ENCODE measurements around the gene TNRC6B.

TNRC6B gene

DNA sequence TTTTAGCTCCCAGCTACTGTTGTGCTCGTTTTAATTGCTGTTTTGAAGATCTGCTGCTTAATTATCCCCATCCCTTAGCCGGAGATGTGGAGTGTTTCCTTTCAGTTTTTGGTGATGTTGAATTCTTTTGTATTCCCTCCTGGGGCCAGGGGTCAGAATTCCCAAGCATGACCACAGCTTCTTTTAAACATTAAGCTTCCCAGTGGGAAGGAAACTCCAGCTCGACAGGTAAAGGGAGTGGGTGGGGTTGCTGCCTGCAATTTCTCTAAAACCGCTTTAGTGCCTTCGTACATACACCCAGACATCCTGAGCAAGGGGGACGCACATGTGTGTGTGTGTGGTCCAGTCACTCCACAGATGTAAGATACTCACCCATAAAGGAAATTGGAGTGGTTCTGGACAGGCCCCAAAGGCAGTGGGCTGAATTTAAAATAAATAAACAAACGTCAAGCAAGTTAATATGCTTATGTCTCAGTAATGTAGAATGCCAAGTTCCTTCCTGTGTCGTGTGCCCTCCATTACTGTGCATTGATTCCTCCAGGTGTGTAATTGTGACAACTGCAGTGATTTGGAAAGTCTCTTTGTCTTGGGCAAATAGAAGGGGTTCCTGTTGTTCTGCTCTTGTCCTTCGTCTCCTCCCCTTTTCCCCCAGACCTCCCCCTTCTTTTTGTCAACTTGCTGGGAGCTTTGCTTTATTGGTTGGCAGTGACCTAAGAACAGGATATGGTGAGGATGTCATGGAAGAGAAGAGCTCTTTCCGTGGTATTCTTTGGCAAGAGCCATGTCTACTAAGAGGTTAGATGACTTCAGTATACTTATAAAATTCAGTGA, 149.4 kb downstream of the TNRC6B start:
- TF ChIP-seq POLR2A (IDR thresholded peaks at IDR 0.05; ENCODE audit: low read depth, low read length) (no peak), POU2F2 (IDR thresholded peaks at IDR 0.05; ENCODE audit: low read depth, low read length) (no peak), TAF1 (IDR thresholded peaks at IDR 0.05; ENCODE audit: low read depth, low read length) (no peak), POLR2AphosphoS5 (IDR thresholded peaks at IDR 0.05; ENCODE audit: low read depth, low read length) (no peak), PAX5 (IDR thresholded peaks at IDR 0.05; ENCODE audit: insufficient read depth, low read length, severe bottlenecking) (no peak), SPI1 (IDR thresholded peaks at IDR 0.05; ENCODE audit: low read depth, low read length) (no peak)

DNA sequence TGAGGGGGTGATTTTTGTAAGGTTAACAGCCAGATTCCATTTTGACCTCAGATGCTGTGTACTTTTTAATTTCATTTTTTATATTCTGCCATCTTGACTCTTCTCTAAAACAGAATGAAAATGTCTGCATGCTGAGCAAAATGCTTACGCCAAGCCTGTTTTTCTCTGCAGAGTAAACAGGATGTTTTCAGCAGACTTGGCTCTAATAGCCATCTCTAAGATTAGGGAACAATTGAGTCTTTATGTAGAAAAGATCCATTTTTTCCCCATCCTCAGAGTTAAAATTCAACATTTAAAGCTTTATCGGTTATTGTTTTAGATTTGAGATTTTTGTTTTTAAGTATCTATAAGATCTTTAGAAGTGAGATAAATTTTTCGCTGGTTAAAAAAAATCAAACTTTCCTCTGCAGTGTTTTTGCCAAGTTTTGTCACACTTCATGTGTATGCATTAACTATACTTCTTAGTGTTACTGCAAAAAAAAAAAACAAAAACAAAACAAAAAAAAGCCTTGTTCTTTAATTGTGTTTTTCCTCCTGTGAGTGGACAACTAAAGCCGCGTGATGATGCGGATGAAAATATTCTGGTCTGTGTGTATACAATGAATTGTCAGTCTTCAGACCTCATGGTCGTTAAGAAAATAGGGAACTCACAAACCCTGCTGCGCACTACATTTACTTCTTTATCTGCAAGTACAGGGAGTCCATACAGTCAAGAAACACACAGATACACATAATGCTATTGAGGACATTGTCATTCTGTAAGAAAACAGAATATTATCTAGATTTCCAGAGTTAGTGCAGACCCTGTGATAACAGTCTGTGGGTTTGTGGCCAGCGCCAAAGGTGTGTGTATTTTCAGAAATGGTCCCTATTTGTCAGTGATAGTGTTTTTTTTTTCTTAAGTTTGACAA, 151.1 kb downstream of the TNRC6B start:
- DNase-seq (ENCODE audit: insufficient read length, low spot score), result no peak
- no peak for FAIRE-seq
- TF ChIP-seq TAF1 (IDR thresholded peaks at IDR 0.05; ENCODE audit: low read depth, low read length), result no peak
- TF ChIP-seq POLR2AphosphoS5 (IDR thresholded peaks at IDR 0.05; ENCODE audit: low read depth, low read length), result no peak
- no peak for TF ChIP-seq PAX5 (IDR thresholded peaks at IDR 0.05; ENCODE audit: insufficient read depth, low read length, severe bottlenecking)
- TF ChIP-seq POLR2A (IDR thresholded peaks at IDR 0.05; ENCODE audit: low read depth, low read length), result no peak
- no peak for TF ChIP-seq POU2F2 (IDR thresholded peaks at IDR 0.05; ENCODE audit: low read depth, low read length)

More for the DNA sequence above, 149.4 kb downstream of the TNRC6B start:
- FAIRE-seq (no peak), DNase-seq (ENCODE audit: insufficient read length, low spot score) (no peak)

DNA sequence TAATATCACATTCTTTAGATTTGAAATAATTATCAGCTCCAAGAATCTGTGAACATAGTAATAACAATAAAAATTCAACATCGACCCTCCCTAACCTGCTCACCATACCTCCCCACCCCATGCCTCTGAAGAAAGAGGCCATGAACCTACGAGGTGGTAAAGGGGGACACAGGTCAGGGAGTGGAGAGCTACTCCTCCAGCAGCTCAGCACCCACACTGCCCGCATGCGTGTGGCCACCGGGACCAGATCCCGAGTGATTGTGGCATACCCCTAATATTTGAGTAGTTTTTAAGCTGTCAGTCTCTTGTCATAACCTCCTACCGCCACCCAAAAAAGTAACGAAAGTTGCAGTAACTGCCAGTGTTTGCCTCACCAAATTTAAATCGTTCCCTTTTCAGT, 151.7 kb downstream of the TNRC6B start:
- DNase-seq (ENCODE audit: insufficient read length, low spot score) (no peak), FAIRE-seq (no peak)
- no peak for TF ChIP-seq POLR2AphosphoS5 (IDR thresholded peaks at IDR 0.05; ENCODE audit: low read depth, low read length)
- TF ChIP-seq SPI1 (IDR thresholded peaks at IDR 0.05; ENCODE audit: low read depth, low read length), result no peak
- TF ChIP-seq PAX5 (IDR thresholded peaks at IDR 0.05; ENCODE audit: insufficient read depth, low read length, severe bottlenecking), result no peak
- no peak for TF ChIP-seq TAF1 (IDR thresholded peaks at IDR 0.05; ENCODE audit: low read depth, low read length)
- no peak for TF ChIP-seq POLR2A (IDR thresholded peaks at IDR 0.05; ENCODE audit: low read depth, low read length)
- no peak for TF ChIP-seq POU2F2 (IDR thresholded peaks at IDR 0.05; ENCODE audit: low read depth, low read length)

DNA sequence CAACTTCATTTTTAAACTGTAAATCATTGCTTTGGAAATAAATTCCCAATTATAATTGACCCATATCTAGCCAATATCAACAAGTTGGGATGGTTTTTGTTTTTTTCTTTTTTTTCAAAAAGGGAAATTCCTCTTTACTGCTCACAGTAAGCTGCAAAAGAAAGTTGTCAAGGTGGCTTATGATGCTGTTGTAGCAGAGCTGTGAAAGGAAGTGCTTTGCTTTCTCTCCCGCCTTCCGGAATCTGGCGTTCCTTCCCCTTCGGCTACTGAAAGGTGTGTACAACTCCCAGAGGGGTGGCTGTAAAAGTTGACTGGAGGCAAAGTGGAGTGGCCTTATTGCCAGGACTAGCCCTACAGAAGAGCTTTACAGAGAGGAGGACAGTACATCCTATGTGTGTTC, 152.4 kb downstream of the TNRC6B start:
- no peak for FAIRE-seq
- TF ChIP-seq TAF1 (IDR thresholded peaks at IDR 0.05; ENCODE audit: low read depth, low read length) (no peak), POLR2A (IDR thresholded peaks at IDR 0.05; ENCODE audit: low read depth, low read length) (no peak), SPI1 (IDR thresholded peaks at IDR 0.05; ENCODE audit: low read depth, low read length) (no peak), POLR2AphosphoS5 (IDR thresholded peaks at IDR 0.05; ENCODE audit: low read depth, low read length) (no peak), POU2F2 (IDR thresholded peaks at IDR 0.05; ENCODE audit: low read depth, low read length) (no peak), PAX5 (IDR thresholded peaks at IDR 0.05; ENCODE audit: insufficient read depth, low read length, severe bottlenecking) (no peak)

DNA sequence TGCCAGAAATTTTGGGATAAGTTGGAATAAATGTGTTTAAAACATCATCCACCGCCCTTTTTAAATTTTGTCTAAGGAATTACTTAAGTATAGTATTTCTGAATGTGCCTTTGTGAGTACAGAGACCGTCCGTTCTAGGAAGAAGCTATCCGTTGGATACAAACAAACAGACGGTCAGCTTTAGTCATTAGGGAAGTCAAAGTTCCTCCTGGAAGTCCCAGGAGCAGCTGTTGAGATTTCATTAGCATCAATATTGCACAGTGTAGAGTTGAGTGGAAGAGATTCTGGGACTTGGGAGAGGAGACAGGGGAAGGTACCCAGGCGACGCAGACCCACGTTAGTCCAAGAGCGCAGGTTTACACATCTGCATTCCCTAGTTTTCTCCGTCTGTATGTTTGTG, 152.9 kb downstream of the TNRC6B start:
- TF ChIP-seq SPI1 (IDR thresholded peaks at IDR 0.05; ENCODE audit: low read depth, low read length), result no peak
- TF ChIP-seq PAX5 (IDR thresholded peaks at IDR 0.05; ENCODE audit: insufficient read depth, low read length, severe bottlenecking), result no peak
- no peak for FAIRE-seq
- DNase-seq (ENCODE audit: insufficient read length, low spot score), result no peak

More for the DNA sequence above, 152.4 kb downstream of the TNRC6B start:
- no peak for DNase-seq (ENCODE audit: insufficient read length, low spot score)

DNA sequence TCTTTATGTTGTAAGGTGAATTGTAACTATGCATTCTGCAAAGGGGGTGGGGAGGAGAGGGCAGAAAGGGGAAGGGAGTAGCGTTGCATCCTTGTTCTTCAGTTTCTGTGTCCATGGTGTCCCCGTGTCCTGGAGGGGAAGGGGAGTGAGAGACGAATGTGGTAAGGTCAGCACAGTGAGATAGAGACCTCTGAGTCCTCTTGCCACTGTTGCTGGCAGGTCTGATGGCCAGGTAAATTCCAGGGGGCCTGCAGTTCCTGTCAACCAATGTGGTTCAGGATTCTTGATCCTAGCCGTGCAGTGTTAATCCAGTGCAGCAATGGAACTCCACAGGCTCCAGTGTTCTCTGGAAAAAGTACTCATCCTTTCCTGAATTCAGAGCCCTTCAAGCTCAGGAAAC, 154.0 kb downstream of the TNRC6B start:
- FAIRE-seq, result no peak
- TF ChIP-seq POLR2A (IDR thresholded peaks at IDR 0.05; ENCODE audit: low read depth, low read length) (no peak), TAF1 (IDR thresholded peaks at IDR 0.05; ENCODE audit: low read depth, low read length) (no peak), POLR2AphosphoS5 (IDR thresholded peaks at IDR 0.05; ENCODE audit: low read depth, low read length) (no peak), POU2F2 (IDR thresholded peaks at IDR 0.05; ENCODE audit: low read depth, low read length) (no peak), PAX5 (IDR thresholded peaks at IDR 0.05; ENCODE audit: insufficient read depth, low read length, severe bottlenecking) (no peak), SPI1 (IDR thresholded peaks at IDR 0.05; ENCODE audit: low read depth, low read length) (no peak)
- no peak for DNase-seq (ENCODE audit: insufficient read length, low spot score)

DNA sequence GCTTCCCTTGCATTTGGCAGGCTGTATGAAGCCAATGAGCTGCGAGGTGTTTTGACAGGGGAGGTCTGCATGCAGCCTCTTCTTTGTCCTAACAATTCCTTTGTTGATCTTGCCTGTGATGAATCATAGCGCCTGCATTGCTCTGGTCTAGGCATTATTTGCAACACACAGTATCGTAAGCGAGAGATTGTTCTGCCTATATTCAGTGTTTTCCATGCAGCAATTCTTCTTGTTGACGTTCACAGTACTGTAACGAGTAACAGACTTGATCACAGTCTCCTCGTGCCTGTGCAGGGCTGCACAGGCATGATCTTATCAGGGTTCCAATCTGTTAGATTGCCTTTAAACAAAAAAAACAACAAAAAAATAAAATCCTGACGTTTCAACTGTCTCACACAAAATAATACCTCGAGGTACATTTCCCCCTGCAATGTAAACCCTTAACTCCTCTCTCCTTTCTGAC, 154.6 kb downstream of the TNRC6B start:
- DNase-seq (ENCODE audit: insufficient read length, low spot score) (no peak), FAIRE-seq (no peak)
- TF ChIP-seq SPI1 (IDR thresholded peaks at IDR 0.05; ENCODE audit: low read depth, low read length), result no peak
- no peak for TF ChIP-seq PAX5 (IDR thresholded peaks at IDR 0.05; ENCODE audit: insufficient read depth, low read length, severe bottlenecking)
- TF ChIP-seq POLR2AphosphoS5 (IDR thresholded peaks at IDR 0.05; ENCODE audit: low read depth, low read length), result no peak
- no peak for TF ChIP-seq POLR2A (IDR thresholded peaks at IDR 0.05; ENCODE audit: low read depth, low read length)
- no peak for TF ChIP-seq TAF1 (IDR thresholded peaks at IDR 0.05; ENCODE audit: low read depth, low read length)

DNA sequence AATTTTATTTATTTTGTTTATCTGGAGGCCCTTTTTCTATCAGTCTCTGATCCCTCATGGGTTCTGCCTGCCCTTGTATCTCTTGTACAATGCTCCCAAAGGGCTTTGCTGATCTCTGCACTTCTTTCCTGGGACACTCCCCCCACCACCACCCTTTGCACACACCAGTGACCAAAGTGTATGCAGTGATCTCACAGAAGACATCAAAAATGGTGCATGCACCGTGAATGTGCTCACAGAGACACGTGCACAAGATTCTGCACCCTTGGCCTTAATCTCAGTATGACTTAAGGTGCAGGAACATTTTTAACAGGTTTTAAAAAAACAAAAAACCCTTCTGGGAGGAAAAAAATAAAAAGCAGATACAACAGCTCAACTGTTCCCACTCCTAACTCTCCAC, 156.3 kb downstream of the TNRC6B start:
- DNase-seq (ENCODE audit: insufficient read length, low spot score), result no peak
- FAIRE-seq, result peak; percentile 57
- TF ChIP-seq POU2F2 (IDR thresholded peaks at IDR 0.05; ENCODE audit: low read depth, low read length) (no peak), SPI1 (IDR thresholded peaks at IDR 0.05; ENCODE audit: low read depth, low read length) (no peak), PAX5 (IDR thresholded peaks at IDR 0.05; ENCODE audit: insufficient read depth, low read length, severe bottlenecking) (no peak), POLR2A (IDR thresholded peaks at IDR 0.05; ENCODE audit: low read depth, low read length) (no peak), POLR2AphosphoS5 (IDR thresholded peaks at IDR 0.05; ENCODE audit: low read depth, low read length) (no peak), TAF1 (IDR thresholded peaks at IDR 0.05; ENCODE audit: low read depth, low read length) (no peak)

DNA sequence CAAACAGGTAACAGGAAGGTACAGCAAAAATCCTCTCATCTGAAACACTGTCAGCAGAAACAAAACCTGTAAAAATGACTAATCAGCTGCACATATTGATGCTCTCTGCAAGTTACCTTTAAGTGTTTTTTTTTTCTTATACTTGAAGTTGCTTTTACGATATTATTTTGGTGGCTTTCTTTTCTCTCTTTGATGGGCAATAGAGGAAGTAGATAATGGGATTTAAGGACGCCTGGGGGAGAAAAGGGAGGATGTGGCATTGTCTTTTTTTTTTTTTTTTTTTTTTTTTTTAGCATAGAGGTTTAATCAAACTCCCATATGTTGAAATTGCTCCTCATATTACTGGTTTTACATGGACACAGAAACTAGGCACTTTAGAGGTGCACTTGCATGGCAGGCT, 157.2 kb downstream of the TNRC6B start:
- no peak for FAIRE-seq

More for the DNA sequence above, 157.2 kb downstream of the TNRC6B start:
- TF ChIP-seq TAF1 (IDR thresholded peaks at IDR 0.05; ENCODE audit: low read depth, low read length), result no peak
- no peak for TF ChIP-seq POLR2A (IDR thresholded peaks at IDR 0.05; ENCODE audit: low read depth, low read length)
- TF ChIP-seq POU2F2 (IDR thresholded peaks at IDR 0.05; ENCODE audit: low read depth, low read length), result no peak
- TF ChIP-seq SPI1 (IDR thresholded peaks at IDR 0.05; ENCODE audit: low read depth, low read length), result no peak
- no peak for TF ChIP-seq PAX5 (IDR thresholded peaks at IDR 0.05; ENCODE audit: insufficient read depth, low read length, severe bottlenecking)
- TF ChIP-seq POLR2AphosphoS5 (IDR thresholded peaks at IDR 0.05; ENCODE audit: low read depth, low read length), result no peak
- no peak for DNase-seq (ENCODE audit: insufficient read length, low spot score)
